NCI-H2227 treated with DMSO at 0.1 percent for 48 hours (cell line): Measurements from ENCODE around the gene WBP2NL.
A peak's percentile ranks its signal among the peaks of the same experiment; 100 is the strongest.
"Not testable (repeated sequence)": the region's sequence is repeated elsewhere in the genome, so short reads cannot be mapped to it uniquely, and the experiment has no call there.

Experiments
- DNase-seq: peaks from one replicate; lab custom pipeline; 2025; lab: John Stamatoyannopoulos, UW

Gene WBP2NL

GRCh38 chr22:42033263-42034181, 34.9 kb downstream of the WBP2NL start:
- DNase-seq, result no peak

- DNase-seq, result no peak
Observed at GRCh38 chr22:42035256-42035655, 36.7 kb downstream of the WBP2NL start.

GRCh38 chr22:42039271-42039670, 40.7 kb downstream of the WBP2NL start:
- DNase-seq, result no peak

GRCh38 chr22:42041784-42042183, 43.2 kb downstream of the WBP2NL start:
- DNase-seq, result no peak

- DNase-seq, result no peak
Observed at GRCh38 chr22:42050641-42051180, 52.1 kb downstream of the WBP2NL start.

GRCh38 chr22:42052765-42053164, 54.2 kb downstream of the WBP2NL start:
- DNase-seq, result no peak

GRCh38 chr22:42056757-42057511, 58.3 kb downstream of the WBP2NL start:
- DNase-seq, result no peak

- no peak for DNase-seq
Observed at GRCh38 chr22:42060489-42060888, 61.9 kb downstream of the WBP2NL start.

- no peak for DNase-seq
Observed at GRCh38 chr22:42061041-42061440, 62.5 kb downstream of the WBP2NL start.

GRCh38 chr22:42062506-42063170, 64.0 kb downstream of the WBP2NL start:
- no peak for DNase-seq

GRCh38 chr22:42064629-42065028, 66.0 kb downstream of the WBP2NL start:
- no peak for DNase-seq

- no peak for DNase-seq
Observed at GRCh38 chr22:42065438-42066125, 67.0 kb downstream of the WBP2NL start.

GRCh38 chr22:42066126-42066761, 67.7 kb downstream of the WBP2NL start:
- no peak for DNase-seq

GRCh38 chr22:42066937-42067336, 68.3 kb downstream of the WBP2NL start:
- no peak for DNase-seq

GRCh38 chr22:42067671-42068251, 69.2 kb downstream of the WBP2NL start:
- DNase-seq, result no peak

GRCh38 chr22:42068291-42068690, 69.7 kb downstream of the WBP2NL start:
- DNase-seq, result no peak

- DNase-seq, result no peak
Observed at GRCh38 chr22:42069801-42070516, 71.4 kb downstream of the WBP2NL start.

- peak; percentile 86 for DNase-seq
Observed at GRCh38 chr22:42070517-42071422, 72.2 kb downstream of the WBP2NL start, which contains the start of gene NAGA. Gene NAGA, minus strand, starts transcription at chr22:42070812. Its CDS starts 515 bp downstream, at chr22:42070297.

- DNase-seq, result not testable (repeated sequence)
Observed at GRCh38 chr22:42071508-42071907, 72.9 kb downstream of the WBP2NL start.
